HG02623 (cell line): Measurements from ENCODE around the gene CPNE6.

Experiments
- ATAC-seq: cut with Tn5 transposase; IDR thresholded peaks from one replicate; pipeline ENCODE4 v1.9.1; 2021; ENCODE audit warnings: moderate library complexity; ENCODE audit not compliant: unreplicated experiment

CPNE6 gene

DNA sequence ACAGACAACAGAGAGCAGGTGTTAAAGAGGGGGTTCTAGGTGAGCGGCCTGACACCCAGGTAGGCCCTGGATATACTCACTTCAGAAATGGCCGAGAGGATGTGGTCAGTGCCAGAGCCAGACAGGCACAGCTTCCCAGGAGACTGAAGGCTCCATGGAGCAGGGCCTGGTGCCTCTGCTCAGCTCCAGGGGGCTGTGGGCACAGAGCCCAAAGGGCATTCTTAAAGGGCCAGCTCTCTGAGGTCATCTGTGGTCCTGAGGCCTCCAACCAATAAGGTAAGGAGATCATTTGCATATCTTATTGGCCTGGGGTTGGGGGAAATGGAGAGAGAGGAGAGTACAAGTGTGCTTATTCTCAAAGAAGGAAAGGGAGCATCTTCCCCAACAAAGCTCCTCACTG is 13.1 kb downstream of the CPNE6 start:
- ATAC-seq: no peak

DNA sequence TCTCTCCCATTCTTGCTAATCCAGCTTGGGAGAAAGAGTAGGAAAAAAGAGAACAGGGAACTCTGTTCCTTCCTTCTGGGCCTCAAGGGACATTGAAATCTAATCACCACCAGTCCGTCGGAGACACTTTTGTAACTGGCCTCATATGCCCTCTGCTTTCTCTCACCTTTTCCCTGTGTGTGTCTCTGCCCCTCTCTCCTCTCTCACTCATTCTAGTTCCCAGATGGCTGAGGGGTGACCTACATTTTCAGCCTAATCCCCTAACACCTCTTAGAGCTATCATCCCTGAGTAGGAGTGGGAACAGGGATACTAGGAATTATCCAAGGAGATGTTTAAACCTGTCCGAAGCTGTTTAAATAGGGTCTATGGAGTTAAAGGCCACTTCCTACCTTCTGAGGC is 13.9 kb downstream of the CPNE6 start:
- no peak for ATAC-seq

DNA sequence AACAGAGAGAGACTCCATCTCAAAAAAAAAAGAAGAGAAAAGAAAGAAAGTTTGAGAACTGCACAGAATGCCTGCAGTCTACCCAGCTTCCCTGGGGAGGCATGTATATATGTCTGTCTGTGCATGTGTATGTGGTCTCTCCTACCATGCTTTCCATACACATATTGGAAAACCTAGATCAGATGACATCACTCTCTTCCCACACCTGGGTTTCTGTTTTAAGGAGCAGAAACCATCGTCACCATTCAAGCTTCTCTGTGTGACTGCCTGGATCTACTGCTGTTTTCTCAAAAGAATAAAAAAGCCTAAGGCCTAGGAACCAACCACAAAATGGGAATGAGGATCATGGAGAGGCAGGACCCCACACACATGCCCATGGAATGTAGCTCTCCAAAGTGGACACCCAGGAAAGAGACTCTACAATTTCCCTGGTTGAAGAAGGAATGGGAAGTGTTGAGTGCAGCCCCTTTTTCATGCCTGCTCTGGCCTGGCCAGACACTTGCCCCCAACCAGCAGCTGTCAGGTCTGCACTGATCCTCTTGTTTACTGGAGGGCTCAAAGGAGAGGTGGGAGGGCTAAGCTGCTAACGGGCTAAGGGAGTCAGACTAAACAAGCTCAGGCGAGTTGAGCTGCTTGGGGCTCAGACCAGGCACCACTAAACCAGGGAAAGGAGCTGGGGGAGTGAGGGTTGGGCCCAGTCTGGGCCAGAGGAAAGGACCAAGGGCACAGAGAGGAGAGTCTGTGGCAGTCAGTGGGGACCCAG is 15.0 kb downstream of the CPNE6 start:
- no peak for ATAC-seq

DNA sequence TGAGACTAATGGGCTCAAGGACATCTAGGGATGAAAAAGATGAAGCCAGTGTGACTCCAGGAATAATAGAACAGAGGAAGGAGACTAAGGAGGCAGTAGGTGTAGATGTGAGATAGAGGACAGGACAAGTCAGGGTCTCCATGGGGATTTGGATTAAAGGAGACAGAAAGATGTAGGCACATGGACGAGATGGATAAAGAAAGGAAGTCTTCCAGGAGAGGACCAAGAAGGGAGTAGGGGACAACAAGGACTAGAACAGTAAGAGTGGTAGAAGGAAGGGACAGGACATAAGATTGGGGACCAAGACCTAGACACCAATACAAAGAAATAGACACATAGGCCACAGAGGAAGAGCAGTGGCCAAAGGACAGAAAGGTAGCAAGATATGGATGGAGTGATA is 15.6 kb downstream of the CPNE6 start:
- no peak for ATAC-seq

DNA sequence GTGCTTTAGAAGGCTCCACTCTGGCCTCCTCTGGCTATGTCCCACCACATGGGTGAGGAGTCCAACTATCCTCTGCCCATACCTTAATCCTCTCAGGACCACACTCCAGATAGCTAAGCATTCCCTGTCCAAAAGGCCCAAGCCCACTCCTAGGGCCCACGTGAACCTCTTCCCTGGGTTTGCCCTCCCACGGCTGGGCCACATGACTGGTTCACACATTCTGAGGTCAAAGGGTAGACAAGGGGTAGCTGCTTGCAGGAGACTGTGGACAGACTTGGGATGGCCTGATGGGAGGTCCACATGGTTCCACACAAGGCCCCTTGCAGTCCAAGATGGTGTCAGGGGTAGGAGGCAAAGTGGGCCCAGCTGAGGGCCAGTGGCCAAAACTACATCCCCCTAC is 16.7 kb downstream of the CPNE6 start:
- ATAC-seq: no peak

DNA sequence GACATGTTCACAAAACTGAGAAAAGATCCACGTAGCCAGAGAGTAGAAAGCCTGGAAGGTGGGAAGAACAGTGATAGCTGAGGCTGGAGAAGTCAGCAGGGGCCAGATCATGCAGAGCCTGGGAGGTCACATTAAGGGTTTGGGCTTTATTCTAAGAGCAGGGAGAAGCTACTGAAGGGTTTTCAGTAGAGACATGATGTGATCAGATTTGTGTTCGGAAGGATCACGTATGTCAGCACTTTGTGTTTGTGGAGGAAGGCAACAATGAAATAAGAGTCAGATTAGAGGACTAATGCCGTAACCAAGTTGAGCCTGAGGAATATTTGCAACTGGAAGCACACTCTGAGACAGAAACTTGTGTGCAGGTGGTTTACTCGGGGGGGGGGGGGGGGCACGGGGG is 18.5 kb downstream of the CPNE6 start:
- no peak for ATAC-seq

DNA sequence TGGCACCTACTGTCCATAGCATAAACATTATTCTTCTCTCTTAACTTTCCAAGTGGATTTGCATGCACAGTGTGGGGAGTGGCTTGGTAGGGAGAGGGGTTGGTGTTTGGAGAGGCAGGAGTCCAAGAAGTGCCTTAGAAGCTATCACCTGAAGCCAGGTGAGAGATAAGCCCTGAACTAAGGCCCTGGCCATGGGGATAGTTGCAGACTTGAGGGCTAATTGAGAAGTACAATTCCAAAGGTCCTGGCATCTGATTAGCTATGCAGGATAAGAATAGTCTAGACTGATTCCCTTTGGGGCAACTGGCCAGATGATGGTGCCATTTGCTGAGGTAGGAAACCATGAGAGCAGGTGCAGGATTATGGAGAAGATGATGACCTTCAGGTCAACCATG is 20.7 kb downstream of the CPNE6 start:
- no peak for ATAC-seq

DNA sequence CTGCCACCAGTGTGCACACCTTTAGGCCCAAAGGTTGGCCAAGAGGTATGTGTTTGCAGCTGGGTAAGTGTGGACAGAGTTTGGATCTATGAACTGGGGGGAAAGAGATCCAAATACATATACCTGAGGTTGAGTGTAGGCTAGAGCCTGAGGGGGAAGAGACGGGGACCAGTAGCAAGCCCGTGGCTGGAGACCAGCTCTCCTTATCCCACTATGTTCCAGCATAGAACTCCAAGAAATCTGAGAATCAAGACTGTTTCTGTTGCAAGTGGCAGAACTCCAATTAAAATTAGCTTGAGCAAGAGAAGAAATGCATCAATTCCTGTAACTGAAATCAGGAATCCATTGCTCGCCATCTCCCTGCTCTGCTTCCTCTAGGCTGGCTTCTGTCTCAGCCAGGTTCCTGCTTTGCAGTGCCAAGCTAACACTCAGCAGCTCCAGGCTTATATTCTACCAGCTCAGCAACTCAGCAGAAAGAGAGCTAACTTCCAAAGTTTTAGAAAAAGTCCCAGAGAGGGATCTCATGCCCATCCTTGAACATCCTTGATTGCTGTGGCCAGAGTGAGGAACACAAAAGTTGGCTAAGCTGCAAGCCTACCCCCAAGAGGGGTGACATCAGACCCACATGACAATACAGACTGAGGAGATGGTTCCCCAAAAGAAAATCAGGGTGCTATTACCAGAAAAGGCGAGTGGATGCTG is 21.3 kb downstream of the CPNE6 start:
- ATAC-seq: no peak

DNA sequence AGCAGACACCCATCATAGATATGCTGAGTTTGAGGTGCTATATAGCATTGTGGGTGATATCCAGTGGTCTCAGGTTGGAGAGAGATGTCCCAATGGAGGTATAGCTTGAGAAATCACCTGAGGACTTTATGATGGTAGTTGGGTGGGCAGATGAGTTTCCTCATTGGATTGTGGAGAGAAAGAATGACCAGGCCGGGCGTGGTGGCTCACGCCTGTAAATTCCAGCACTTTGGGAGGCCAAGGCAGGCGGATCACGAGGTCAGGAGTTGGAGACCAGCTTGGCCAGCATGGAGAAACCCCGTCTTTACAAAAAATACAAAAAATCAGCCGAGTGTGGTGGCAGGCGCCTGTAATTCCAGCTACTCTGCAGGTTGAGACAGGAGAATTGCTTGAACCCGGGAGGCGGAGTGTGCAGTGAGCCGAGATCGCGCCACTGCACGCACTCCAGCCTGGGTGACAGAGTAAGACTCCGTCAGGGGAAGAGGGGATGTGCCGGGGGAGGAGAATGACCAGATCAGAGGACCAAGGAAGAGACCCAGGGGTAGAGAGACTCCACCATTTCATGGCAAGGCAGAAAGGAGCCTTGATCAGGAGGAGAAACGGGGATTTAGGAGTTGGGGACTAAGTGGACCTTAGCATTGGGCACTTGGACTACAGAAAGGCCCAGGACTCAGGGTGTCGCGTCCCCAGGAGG is 22.0 kb downstream of the CPNE6 start:
- ATAC-seq: no peak

DNA sequence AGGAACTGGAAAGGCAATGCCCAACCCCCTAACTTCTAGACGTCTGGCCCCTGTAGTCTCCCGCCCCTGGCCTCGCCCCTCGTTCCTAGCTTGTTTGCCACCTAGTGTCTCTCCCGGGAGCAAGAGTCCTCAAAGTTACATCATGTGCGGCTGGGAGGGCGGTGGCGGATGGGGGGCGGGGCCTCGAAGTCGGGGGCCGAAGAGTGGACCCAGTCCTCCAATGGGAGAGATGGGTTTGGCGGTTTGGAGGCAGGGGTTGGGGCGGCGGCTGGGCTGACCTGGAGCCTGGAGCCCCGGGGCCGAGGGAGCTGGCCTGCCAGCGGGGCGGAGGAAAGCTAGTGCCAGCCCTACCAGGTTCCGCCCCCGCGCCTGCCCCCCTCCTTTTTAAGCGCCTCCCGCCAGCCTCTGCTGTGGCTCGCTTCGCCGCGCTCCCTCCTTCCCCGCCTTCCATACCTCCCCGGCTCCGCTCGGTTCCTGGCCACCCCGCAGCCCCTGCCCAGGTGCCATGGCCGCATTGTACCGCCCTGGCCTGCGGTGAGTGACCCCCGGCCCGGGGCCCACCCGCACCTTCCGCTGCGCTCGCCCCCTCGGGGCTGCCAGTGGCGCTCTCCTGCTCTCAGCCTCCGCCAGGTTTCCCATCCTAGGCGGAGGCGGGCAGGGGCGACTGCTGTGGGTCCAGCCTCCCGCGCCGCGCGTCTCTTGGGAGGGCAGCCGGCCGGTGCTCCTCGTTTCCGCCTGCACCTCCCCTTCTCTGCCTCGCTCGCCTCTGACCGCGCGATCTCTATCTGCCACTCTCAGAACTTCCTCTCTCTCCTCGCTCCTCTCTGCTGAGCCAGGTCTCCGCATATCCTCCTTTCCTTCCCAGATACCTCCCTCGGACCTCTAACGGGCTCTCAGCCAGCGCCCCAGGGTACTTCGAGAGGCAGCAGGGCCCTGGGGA is 22.8 kb downstream of the CPNE6 start, which contains the start of gene PCK2:
PCK2 (plus strand) TSS at position 411 of the 940 bp plus-strand sequence; CDS start at position 506, 95 bp downstream.
- peak; percentile 41 for ATAC-seq

DNA sequence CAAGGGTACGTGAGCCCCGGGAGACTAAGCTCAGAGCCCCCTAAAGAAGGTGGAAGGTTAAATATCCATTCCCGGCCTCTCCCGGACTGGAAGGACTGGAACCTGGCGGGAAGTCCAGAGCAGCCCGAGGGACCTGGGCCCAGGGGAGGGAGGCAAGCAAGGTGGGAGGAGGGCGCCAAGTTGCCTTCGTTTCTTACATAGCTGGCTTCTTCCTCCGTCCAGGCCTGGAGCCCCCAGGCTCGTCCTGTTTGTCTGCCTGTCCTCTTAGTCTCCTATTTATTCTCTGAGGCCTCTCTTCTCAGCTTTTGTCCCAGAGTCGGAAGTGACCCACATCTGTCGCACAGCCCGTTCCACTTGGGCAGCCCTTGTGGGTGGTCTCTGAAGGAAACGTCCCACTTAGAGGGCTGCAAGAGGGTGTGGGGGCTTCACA is 23.5 kb downstream of the CPNE6 start:
- ATAC-seq: no peak

DNA sequence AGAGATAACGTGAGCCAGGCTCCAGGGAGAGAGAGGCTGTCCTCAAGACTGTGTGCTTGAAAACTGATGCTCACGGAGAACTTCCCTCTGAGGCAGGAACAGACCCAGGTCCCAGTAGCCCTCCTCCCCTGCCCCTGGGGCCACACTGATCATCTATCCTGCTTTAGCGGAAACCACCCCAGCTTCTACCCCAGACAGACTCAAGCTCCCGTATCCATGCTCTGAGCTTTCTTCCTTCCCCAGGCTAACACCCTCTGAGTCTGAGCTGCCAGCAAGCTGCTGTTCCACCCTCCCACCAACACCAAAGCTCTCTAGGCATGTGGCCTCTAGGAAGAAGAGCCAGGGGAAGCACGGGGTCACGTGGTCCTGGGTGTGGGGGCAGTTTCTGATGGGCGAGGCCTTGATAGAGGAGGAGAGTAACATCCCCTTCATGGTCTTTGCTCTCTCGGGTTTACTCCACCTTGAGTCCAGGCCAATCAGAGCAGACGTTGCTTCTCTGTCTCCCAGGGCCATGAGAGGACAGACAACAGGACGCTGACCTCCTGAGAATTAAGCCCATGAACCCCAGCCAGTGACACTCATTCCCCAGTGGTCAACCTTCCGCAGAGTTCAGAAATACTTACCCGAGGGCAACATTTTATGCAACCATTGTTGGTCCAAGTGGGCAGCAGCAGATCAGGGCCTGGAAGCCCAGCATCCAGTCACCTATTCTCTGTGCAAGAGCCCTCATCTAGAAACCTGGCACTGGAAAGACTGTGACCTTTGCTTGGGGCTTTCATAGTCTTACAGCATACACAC is 24.1 kb downstream of the CPNE6 start:
- peak; percentile 68 for ATAC-seq

DNA sequence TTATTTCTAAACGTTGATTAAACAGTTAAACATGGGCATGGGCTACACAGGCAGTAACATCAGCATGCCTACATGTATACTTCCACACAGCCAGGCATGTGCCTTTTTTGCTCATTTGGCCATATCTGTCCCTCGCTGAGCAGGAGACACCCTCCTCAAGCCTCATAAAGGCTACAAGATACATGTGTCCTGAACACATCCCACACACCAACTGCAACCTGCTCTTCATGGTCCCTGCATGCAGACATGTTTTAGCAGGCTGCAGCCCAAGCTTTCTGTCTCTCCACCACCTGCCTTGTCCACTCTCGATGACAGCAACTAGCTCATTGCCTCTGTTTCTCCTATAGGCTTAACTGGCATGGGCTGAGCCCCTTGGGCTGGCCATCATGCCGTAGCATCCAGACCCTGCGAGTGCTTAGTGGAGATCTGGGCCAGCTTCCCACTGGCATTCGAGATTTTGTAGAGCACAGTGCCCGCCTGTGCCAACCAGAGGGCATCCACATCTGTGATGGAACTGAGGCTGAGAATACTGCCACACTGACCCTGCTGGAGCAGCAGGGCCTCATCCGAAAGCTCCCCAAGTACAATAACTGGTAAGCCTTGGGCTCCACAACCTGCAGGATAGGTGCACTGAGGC is 25.3 kb downstream of the CPNE6 start:
- no peak for ATAC-seq

DNA sequence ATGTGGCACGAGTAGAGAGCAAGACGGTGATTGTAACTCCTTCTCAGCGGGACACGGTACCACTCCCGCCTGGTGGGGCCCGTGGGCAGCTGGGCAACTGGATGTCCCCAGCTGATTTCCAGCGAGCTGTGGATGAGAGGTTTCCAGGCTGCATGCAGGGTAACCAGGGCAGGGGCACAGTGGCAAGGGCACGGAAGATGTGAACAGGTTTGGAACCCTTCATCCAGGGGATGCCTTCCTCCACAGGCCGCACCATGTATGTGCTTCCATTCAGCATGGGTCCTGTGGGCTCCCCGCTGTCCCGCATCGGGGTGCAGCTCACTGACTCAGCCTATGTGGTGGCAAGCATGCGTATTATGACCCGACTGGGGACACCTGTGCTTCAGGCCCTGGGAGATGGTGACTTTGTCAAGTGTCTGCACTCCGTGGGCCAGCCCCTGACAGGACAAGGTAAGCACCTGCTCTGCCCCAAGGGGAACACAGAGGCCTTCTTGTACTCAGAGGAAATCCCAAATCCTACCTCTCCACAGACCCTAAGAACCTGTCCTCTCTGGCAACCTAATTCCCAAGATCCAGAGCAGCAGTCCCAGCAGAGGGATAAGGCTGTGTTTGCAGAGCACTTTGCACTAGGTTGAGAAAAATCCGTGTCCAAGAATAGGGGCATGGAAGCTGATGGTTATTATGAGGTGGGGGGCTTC is 27.0 kb downstream of the CPNE6 start:
- ATAC-seq: no peak

DNA sequence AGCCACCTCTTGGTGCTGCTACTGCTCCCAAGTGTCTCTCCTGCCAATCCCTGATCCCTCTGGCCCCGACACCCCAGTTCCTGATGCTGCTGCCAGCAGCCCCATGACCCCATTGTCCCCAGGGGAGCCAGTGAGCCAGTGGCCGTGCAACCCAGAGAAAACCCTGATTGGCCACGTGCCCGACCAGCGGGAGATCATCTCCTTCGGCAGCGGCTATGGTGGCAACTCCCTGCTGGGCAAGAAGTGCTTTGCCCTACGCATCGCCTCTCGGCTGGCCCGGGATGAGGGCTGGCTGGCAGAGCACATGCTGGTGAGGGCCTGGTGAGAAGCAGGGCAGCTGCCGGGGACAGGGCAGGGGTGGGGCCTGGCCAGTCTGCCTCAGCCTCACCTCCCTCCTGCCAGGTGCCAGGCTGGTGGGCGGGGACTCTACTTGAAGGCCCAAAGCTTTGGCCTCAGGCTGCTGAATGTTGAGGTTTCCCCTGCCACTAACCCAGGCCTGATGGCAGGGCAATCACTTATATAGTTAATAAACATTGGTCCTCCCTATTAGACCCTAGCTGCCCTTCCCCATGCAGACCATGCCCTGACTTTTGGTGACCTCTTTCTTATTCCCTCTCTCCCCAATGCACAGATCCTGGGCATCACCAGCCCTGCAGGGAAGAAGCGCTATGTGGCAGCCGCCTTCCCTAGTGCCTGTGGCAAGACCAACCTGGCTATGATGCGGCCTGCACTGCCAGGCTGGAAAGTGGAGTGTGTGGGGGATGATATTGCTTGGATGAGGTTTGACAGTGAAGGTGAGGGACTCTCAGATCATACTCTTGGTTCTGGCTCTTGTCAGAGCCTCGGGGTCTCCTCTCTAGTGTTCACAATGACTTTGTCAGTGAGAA is 27.8 kb downstream of the CPNE6 start:
- no peak for ATAC-seq

DNA sequence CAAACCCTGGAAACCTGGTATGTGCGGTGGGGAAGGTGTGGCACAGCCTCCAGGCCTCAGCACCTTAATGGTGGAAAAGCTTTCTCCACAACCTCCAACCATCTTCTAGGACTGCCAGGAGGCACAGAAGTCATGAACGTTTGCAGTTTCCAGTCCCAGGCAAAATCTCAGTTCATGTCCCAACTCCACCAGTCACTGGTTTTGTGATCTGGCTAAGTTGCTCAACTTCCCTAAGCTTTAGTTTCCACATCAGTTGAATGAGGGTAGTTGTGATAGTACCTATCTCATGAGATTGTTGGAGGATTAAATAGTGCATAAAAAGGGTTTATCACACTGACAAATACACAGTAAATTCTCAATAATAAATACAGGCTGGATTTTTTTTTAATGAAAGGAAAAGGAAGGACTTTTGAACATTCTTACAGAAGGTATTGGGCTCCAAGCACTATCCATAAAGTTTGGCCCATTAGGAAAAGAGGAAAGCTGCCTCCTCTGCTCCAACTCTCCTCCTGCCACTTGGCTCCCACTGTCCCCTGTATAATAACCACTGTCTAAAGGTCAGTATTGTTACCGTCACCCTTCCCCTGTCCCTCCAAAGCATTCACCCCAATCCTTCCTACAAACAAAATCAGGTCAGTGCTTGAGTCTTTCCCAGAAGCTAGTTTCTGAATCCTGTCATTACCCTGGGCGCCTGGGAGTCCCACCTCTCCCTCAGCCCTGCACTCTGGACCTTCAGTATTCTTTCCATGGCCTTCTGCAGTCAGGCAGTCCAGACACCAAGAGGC is 29.0 kb downstream of the CPNE6 start:
- no peak for ATAC-seq

DNA sequence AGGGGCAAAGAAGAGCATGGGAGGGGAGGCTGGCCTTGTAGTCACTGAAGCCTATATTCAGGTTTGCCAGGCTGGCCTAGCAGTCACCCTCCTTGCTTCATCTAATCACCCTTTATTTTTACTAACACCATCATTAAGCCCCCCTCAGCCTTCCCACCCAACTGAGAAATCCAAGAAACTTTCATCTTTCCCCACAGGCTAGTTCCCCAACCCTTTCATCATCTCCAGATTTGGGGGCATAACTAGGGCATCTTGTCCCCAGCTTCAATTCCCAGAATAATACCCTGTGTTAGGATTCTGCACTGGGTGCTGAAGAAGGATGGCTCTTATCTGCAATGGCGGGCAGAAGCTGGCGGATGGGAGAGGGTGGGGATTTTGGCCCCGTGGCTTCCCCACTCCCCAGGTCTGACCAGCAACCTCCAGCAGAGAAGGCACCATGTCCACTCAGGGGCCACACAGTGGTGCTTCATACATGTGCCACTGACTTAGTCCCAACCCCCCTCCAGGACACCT is 29.7 kb downstream of the CPNE6 start:
- no peak for ATAC-seq
